ENCODE measurements around the gene INPP4B. TPM values are rescaled to one million over a fixed set of nuclear protein-coding genes. Genes with fewer than 3 reads are reported as not detected.

The INPP4B gene
- total RNA-seq, 2 experiments from 2014 or later, result not detected

- BruUV-seq (replicated peaks), result no TSS peak
These were observed 495.2 kb downstream of the INPP4B start for GRCh38 chr4:142350871-142351270.

GRCh38 chr4:142348613-142349021, 497.5 kb downstream of the INPP4B start:
- Histone ChIP-seq H3K79me2 (ENCODE audit: insufficient read depth, low read depth, low read length) (no peaks in the 10 kb centered on the region), H3K4me3 (ENCODE audit: low read depth, low read length, poor library complexity, severe bottlenecking) (no peak overlapping the region), H4K20me1 (ENCODE audit: insufficient read depth, low read length) (no peaks in the 10 kb centered on the region), H3K4me2 (ENCODE audit: low read length) (no peak overlapping the region), H3K9me2 (ENCODE audit: insufficient read depth, low read length) (no peaks in the 10 kb centered on the region), H3K27ac (ENCODE audit: low read depth, low read length, poor library complexity, severe bottlenecking) (no peak overlapping the region), H3K4me1 (ENCODE audit: insufficient read depth, low read length, poor library complexity, severe bottlenecking) (no peaks in the 10 kb centered on the region), H3K9me3 (ENCODE audit: low read length) (no peaks in the 10 kb centered on the region), H2AFZ (ENCODE audit: low read length) (no peak overlapping the region), H3K36me3 (ENCODE audit: insufficient read depth, low read length) (no peaks in the 10 kb centered on the region)
- ChIA-PET CTCF (ENCODE audit: unreplicated experiment) (no interaction called here), POLR2A (no interaction called here)
- TF ChIP-seq EZH2phosphoT487 (IDR thresholded peaks at IDR 0.05; ENCODE audit: borderline replicate concordance, low read depth, low read length) (no peak), CTCF (conservative IDR thresholded peaks at IDR 0.05; ENCODE audit: low read length) (no peak)
- intact Hi-C loops (cut with micrococcal nuclease; ENCODE audit: unreplicated experiment), result no loop called here
- DNase-seq (ENCODE audit: low spot score), result no peak
- no TSS peak for BruUV-seq (replicated peaks)

More at GRCh38 chr4:142350871-142351270, 495.2 kb downstream of the INPP4B start:
- Histone ChIP-seq H2AFZ (ENCODE audit: low read length) (no peak overlapping the region), H3K27ac (ENCODE audit: low read depth, low read length, poor library complexity, severe bottlenecking) (no peak overlapping the region), H3K4me1 (ENCODE audit: insufficient read depth, low read length, poor library complexity, severe bottlenecking) (no peaks in the 10 kb centered on the region), H3K36me3 (ENCODE audit: insufficient read depth, low read length) (no peaks in the 10 kb centered on the region), H4K20me1 (ENCODE audit: insufficient read depth, low read length) (no peaks in the 10 kb centered on the region), H3K4me3 (ENCODE audit: low read depth, low read length, poor library complexity, severe bottlenecking) (no peak overlapping the region), H3K9me2 (ENCODE audit: insufficient read depth, low read length) (no peaks in the 10 kb centered on the region), H3K9me3 (ENCODE audit: low read length) (no peaks in the 10 kb centered on the region), H3K4me2 (ENCODE audit: low read length) (no peak overlapping the region), H3K79me2 (ENCODE audit: insufficient read depth, low read depth, low read length) (no peaks in the 10 kb centered on the region)
- intact Hi-C loops (cut with micrococcal nuclease; ENCODE audit: unreplicated experiment), result loop anchor here (5.0 to 10.0 kb wide), 2 partner anchors 371 to 494 kb away; partner anchors contain the start of gene INPP4B
- DNase-seq (ENCODE audit: low spot score), result no peak
- no peak for TF ChIP-seq EZH2phosphoT487 (IDR thresholded peaks at IDR 0.05; ENCODE audit: borderline replicate concordance, low read depth, low read length)
- no peak for TF ChIP-seq CTCF (conservative IDR thresholded peaks at IDR 0.05; ENCODE audit: low read length)
- ChIA-PET CTCF (ENCODE audit: unreplicated experiment) (no interaction called here), POLR2A (no interaction called here)

GRCh38 chr4:142347241-142347640, 498.9 kb downstream of the INPP4B start:
- no peak overlapping the region for H3K4me3 ChIP-seq (ENCODE audit: low read depth, low read length, poor library complexity, severe bottlenecking)

More at GRCh38 chr4:142347241-142347640, 498.9 kb downstream of the INPP4B start:
- POLR2A ChIA-PET, result no interaction called here
- intact Hi-C loops (cut with micrococcal nuclease; ENCODE audit: unreplicated experiment), result no loop called here
- Histone ChIP-seq H3K4me2 (ENCODE audit: low read length) (no peak overlapping the region), H3K36me3 (ENCODE audit: insufficient read depth, low read length) (no peaks in the 10 kb centered on the region), H3K9me3 (ENCODE audit: low read length) (no peaks in the 10 kb centered on the region), H2AFZ (ENCODE audit: low read length) (no peak overlapping the region), H3K4me1 (ENCODE audit: insufficient read depth, low read length, poor library complexity, severe bottlenecking) (no peaks in the 10 kb centered on the region), H4K20me1 (ENCODE audit: insufficient read depth, low read length) (no peaks in the 10 kb centered on the region), H3K9me2 (ENCODE audit: insufficient read depth, low read length) (no peaks in the 10 kb centered on the region), H3K79me2 (ENCODE audit: insufficient read depth, low read depth, low read length) (no peaks in the 10 kb centered on the region), H3K27ac (ENCODE audit: low read depth, low read length, poor library complexity, severe bottlenecking) (no peak overlapping the region)
- no peak for DNase-seq (ENCODE audit: low spot score)
- no peak for TF ChIP-seq EZH2phosphoT487 (IDR thresholded peaks at IDR 0.05; ENCODE audit: borderline replicate concordance, low read depth, low read length)
- no peak for TF ChIP-seq CTCF (conservative IDR thresholded peaks at IDR 0.05; ENCODE audit: low read length)
- CTCF ChIA-PET (ENCODE audit: unreplicated experiment), result no interaction called here
- no TSS peak for BruUV-seq (replicated peaks)
